Ishikawa (cell line): Measurements from ENCODE around the gene CLCN4.

ENCODE experiments used
- CEBPB ChIP-seq: IDR thresholded peaks from 2 replicates; pipeline ENCODE4 v1.6.1; 2012
- CREB1 ChIP-seq: IDR thresholded peaks from 2 replicates; pipeline ENCODE4 v1.6.1; 2012; ENCODE audit warnings: low read depth
- EGR1 ChIP-seq: IDR thresholded peaks from 2 replicates; pipeline ENCODE4 v1.6.1; 2012
- EP300 ChIP-seq: IDR thresholded peaks from 2 replicates; pipeline ENCODE4 v1.6.1; 2012; ENCODE audit warnings: borderline replicate concordance
- FOXM1 ChIP-seq: IDR thresholded peaks from 2 replicates; pipeline ENCODE4 v1.6.1; 2012; ENCODE audit warnings: low read depth, borderline replicate concordance
- MAX ChIP-seq: IDR thresholded peaks from 2 replicates; pipeline ENCODE4 v1.6.1; 2012
- NFIC ChIP-seq: IDR thresholded peaks from 2 replicates; pipeline ENCODE4 v1.6.1; 2012
- RAD21 ChIP-seq: IDR thresholded peaks from 2 replicates; pipeline ENCODE4 v1.6.1; 2012; ENCODE audit warnings: low read depth
- REST ChIP-seq: IDR thresholded peaks from 2 replicates; pipeline ENCODE4 v1.6.1; 2012; ENCODE audit warnings: low read depth, mild to moderate bottlenecking
- TAF1 ChIP-seq: IDR thresholded peaks from 2 replicates; pipeline ENCODE4 v1.6.1; 2012; ENCODE audit warnings: low read depth, mild to moderate bottlenecking
- TCF12 ChIP-seq: IDR thresholded peaks from 2 replicates; pipeline ENCODE4 v1.6.1; 2012; ENCODE audit warnings: low read depth
- TEAD4 ChIP-seq: IDR thresholded peaks from 2 replicates; pipeline ENCODE4 v1.6.1; 2012
- USF1 ChIP-seq: IDR thresholded peaks from 2 replicates; pipeline ENCODE4 v1.6.1; 2012
- YY1 ChIP-seq: IDR thresholded peaks from 2 replicates; pipeline ENCODE4 v1.6.1; 2012; ENCODE audit warnings: low read depth
- ZBTB7A ChIP-seq: IDR thresholded peaks from 2 replicates; pipeline ENCODE4 v1.6.1; 2012; ENCODE audit warnings: low read depth

The CLCN4 gene

DNA sequence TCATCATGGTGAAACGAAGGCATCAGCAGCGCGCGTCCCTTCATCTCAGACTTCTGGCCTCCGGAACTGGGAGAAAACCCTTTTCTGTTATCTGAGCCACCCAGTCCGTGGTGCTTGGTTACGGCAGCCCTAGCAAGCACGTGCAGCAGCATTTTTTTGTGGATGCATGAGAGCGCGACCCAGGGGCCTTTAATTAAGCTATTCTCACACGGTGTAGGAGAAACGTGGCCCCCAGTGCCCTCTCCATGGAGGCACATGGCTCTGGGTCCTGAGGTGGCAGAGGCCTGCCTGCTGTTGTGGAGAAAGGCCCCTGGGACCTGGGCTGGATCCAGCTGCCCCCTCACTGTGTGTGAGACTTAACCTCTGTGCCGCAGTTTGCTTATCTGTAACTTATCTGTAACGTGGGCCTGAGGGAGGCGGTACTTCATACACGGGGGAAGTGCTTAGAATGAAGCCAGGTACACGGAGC is 9.5 kb downstream of the CLCN4 start:
- no peak for TF ChIP-seq USF1
- no peak for TF ChIP-seq NFIC

DNA sequence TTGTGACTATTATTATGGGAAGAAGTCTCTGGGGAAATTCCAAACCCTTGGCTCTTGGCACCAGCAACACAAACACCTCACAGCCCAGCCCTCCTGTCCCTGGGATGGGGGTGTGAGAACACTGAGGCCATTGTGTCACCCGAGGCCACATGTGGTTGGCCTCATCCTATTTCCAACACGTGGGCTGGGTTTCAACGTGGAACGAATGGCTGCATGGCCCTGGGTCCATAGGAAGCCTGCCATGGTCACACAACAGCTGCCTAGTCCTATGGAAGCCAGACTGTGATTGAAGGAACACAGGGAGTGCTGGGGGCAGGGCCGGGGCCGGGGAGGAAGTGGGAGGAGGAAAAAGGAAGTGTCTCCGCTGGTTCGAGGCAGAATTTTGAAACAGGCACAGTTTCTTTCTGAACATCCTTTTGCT is 10.0 kb downstream of the CLCN4 start:
- TF ChIP-seq TAF1 (no peak), YY1 (no peak), CREB1 (no peak), EGR1 (no peak), REST (no peak), ZBTB7A (no peak), CEBPB (no peak), MAX (no peak), TEAD4 (no peak), USF1 (no peak), NFIC (no peak), TCF12 (no peak), FOXM1 (no peak), RAD21 (no peak), EP300 (no peak)

DNA sequence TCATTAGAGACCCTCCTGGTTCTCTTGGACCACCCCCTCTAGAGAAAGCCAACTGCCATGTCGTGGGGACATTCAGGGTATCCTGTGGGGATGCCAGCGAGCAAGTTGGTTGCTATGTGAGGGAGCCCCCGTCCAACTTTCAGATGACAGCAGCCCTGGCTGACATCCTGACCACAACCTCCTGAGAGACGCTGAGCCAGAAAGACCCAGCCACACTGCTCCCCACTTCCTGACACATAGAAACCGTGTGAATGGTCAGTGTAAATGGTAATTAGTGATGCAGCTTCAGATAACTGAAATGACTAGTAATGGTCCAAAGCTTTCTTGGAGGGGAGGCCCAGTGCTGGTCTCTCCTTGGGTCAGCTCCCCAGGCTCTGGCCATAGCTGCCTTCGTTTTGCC is 10.8 kb downstream of the CLCN4 start:
- TF ChIP-seq RAD21 (no peak), TEAD4 (no peak), REST (no peak), ZBTB7A (no peak), EGR1 (no peak), CREB1 (no peak), YY1 (no peak), TAF1 (no peak), CEBPB (no peak), USF1 (no peak)

- TF ChIP-seq MAX (no peak), YY1 (no peak), EP300 (no peak), CREB1 (no peak), NFIC (no peak), USF1 (no peak), RAD21 (no peak), TEAD4 (no peak), REST (no peak)
Measured at GRCh38 chrX:10168226-10168625, 11.5 kb downstream of the CLCN4 start.
